ENCODE measurements around the gene SCN4B. TPM values are rescaled to one million over a fixed set of nuclear protein-coding genes. Genes with fewer than 3 reads are reported as not detected.

SCN4B gene
- total RNA-seq, 2 donors from 2014 or later: 3.0 to 5.6 TPM

- H3K27ac ChIP-seq: no peak overlapping the region
- H3K4me3 ChIP-seq: peak overlapping the region; percentile 36 to 46
- no peaks in the 10 kb centered on the region for H3K9me3 ChIP-seq
- peaks cover 10% of the 10 kb centered on the region for H3K4me1 ChIP-seq (replicated peaks)
- H3K36me3 ChIP-seq: no peaks in the 10 kb centered on the region
- intact Hi-C loops (cut with DNase I): no loop called here
- no peaks in the 10 kb centered on the region for H3K27me3 ChIP-seq (replicated peaks; ENCODE audit: insufficient read depth)
- WGBS: 15% methylated on average over 16 of the region's 16 CpGs
- TF ChIP-seq POLR2AphosphoS5 (IDR thresholded peaks at IDR 0.05) (no peak), CTCF (IDR thresholded peaks at IDR 0.05) (no peak)
- no peak for DNase-seq (ENCODE audit: low spot score)
These were observed 537 bp downstream of the SCN4B start for GRCh38 chr11:118152020-118152551.

GRCh38 chr11:118151431-118151830 is 1.2 kb downstream of the SCN4B start:
- 13% methylated on average over 5 of the region's 5 CpGs for WGBS
- no peak for TF ChIP-seq POLR2A (IDR thresholded peaks at IDR 0.05)
- peak; percentile 38 for TF ChIP-seq POLR2AphosphoS5 (IDR thresholded peaks at IDR 0.05)
- TF ChIP-seq CTCF (IDR thresholded peaks at IDR 0.05): no peak
- H3K4me3 ChIP-seq: no peak overlapping the region
- H3K27me3 ChIP-seq (replicated peaks; ENCODE audit: insufficient read depth): no peaks in the 10 kb centered on the region
- no peak overlapping the region for H3K27ac ChIP-seq
- intact Hi-C loops (cut with DNase I): no loop called here
- DNase-seq (ENCODE audit: low spot score): peak; percentile 20
- H3K9me3 ChIP-seq: no peaks in the 10 kb centered on the region
- H3K4me1 ChIP-seq (replicated peaks): peaks cover 10% of the 10 kb centered on the region
- H3K36me3 ChIP-seq: no peaks in the 10 kb centered on the region

- no peak for TF ChIP-seq POLR2A (IDR thresholded peaks at IDR 0.05)
- no peak for TF ChIP-seq CTCF (IDR thresholded peaks at IDR 0.05)
- TF ChIP-seq POLR2AphosphoS5 (IDR thresholded peaks at IDR 0.05): no peak
- Histone ChIP-seq H3K27me3 (replicated peaks; ENCODE audit: insufficient read depth) (no peaks in the 10 kb centered on the region), H3K36me3 (no peaks in the 10 kb centered on the region), H3K4me1 (replicated peaks) (peaks cover 10% of the 10 kb centered on the region), H3K27ac (no peak overlapping the region), H3K9me3 (no peaks in the 10 kb centered on the region), H3K4me3 (no peak overlapping the region)
- WGBS: 55% methylated on average over 1 of the region's 1 CpG
- intact Hi-C loops (cut with DNase I): loop anchor here (5.0 kb wide), 1 partner anchor 203 kb away; no protein-coding TSS in a partner anchor
- DNase-seq (ENCODE audit: low spot score): no peak
These were observed 3.1 kb downstream of the SCN4B start for GRCh38 chr11:118149493-118149892.

DNA sequence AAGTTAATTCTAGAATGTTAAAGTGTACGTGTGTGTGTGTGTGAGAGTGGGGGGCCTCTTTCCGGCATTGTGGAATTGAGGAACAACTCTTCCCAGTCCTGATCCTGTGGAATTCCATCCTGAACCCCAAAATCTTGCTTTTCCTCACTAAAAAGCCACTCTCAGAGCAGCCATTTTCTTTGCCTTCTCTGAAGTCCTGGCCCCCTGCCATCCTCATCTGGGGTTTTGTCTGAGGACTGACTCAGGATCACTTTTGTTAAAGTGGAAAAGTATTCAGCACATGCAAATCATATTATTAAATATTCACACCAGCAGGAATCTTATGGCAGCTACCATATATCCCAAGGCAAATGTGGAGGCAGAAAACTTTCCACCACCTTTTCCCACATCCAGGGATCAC is 3.8 kb downstream of the SCN4B start:
- intact Hi-C loops (cut with DNase I): loop anchor here (5.0 kb wide), 1 partner anchor 203 kb away; no protein-coding TSS in a partner anchor
- H3K36me3 ChIP-seq: no peaks in the 10 kb centered on the region
- WGBS: 86% methylated on average over 2 of the region's 2 CpGs
- no peak overlapping the region for H3K27ac ChIP-seq
- H3K4me1 ChIP-seq (replicated peaks): peaks cover 10% of the 10 kb centered on the region
- no peak for DNase-seq (ENCODE audit: low spot score)
- TF ChIP-seq POLR2AphosphoS5 (IDR thresholded peaks at IDR 0.05) (no peak), CTCF (IDR thresholded peaks at IDR 0.05) (no peak), POLR2A (IDR thresholded peaks at IDR 0.05) (no peak)
- H3K4me3 ChIP-seq: no peak overlapping the region
- no peaks in the 10 kb centered on the region for H3K27me3 ChIP-seq (replicated peaks; ENCODE audit: insufficient read depth)
- H3K9me3 ChIP-seq: no peaks in the 10 kb centered on the region

- WGBS: 84% methylated on average over 8 of the region's 8 CpGs
- intact Hi-C loops (cut with DNase I): loop anchor here (5.0 kb wide), 1 partner anchor 204 kb away; no protein-coding TSS in a partner anchor
These were observed 4.4 kb downstream of the SCN4B start for GRCh38 chr11:118148240-118148639.

More at GRCh38 chr11:118148240-118148639, 4.4 kb downstream of the SCN4B start:
- no peaks in the 10 kb centered on the region for H3K36me3 ChIP-seq
- H3K27ac ChIP-seq: no peak overlapping the region
- TF ChIP-seq CTCF (IDR thresholded peaks at IDR 0.05) (no peak), POLR2A (IDR thresholded peaks at IDR 0.05) (no peak), POLR2AphosphoS5 (IDR thresholded peaks at IDR 0.05) (no peak)
- DNase-seq (ENCODE audit: low spot score): no peak
- no peak overlapping the region for H3K4me3 ChIP-seq
- H3K4me1 ChIP-seq (replicated peaks): peaks cover 10% of the 10 kb centered on the region
- no peaks in the 10 kb centered on the region for H3K9me3 ChIP-seq
- H3K27me3 ChIP-seq (replicated peaks; ENCODE audit: insufficient read depth): no peaks in the 10 kb centered on the region
